Loucy (cell line): ENCODE results near the gene GSTT2B.
"Not testable (repeated sequence)": the region's sequence is repeated elsewhere in the genome, so short reads cannot be mapped to it uniquely, and the experiment has no call there.

Experiments
- CTCF ChIP-seq: fragments of 200-600 bp; sonication (generic); conservative IDR thresholded peaks from 2 replicates; pipeline ENCODE4 v1.5.1; 2014; ENCODE audit warnings: mild to moderate bottlenecking, antibody characterized with exemption, low read length
- EZH2phosphoT487 ChIP-seq: fragments of 200-600 bp; IDR thresholded peaks from 2 replicates; pipeline ENCODE4 v1.6.1; 2018; ENCODE audit warnings: antibody characterized with exemption, mild to moderate bottlenecking, moderate library complexity, borderline replicate concordance

- TF ChIP-seq CTCF, EZH2phosphoT487: not testable (repeated sequence)
Measured at GRCh38 chr22:23974836-23975352, 13.9 kb upstream of the GSTT2B start.
